H1 (cell line): ENCODE results near the gene TAS1R1. TPM values are rescaled to one million over a fixed set of nuclear protein-coding genes. Genes with fewer than 3 reads are reported as not detected.

Experiments used
- CTCF ChIA-PET: fragments of 300-600 bp; sonication (Branson Sonifier 250); formaldehyde crosslinking; loops from one replicate; lab custom pipeline; 2021; ENCODE audit not compliant: partially characterized antibody; lab: Charles Lee
- POLR2A ChIA-PET: fragments of 300-600 bp; sonication (Branson Sonifier 250); formaldehyde crosslinking; loops from one replicate; lab custom pipeline; 2021; ENCODE audit warnings: inconsistent platforms; ENCODE audit not compliant: partially characterized antibody; lab: Charles Lee
- DNase-seq, 2 experiments: peaks; one replicate each; pipeline versions ENCODE4 v3.0.0 to v3.0.0-alpha.2; 2010 to 2022; ENCODE audit warnings: low spot score in 2 of 2, low read depth in 1 of 2, mixed read lengths in 1 of 2
- FAIRE-seq: peaks from 2 replicates; lab custom pipeline; 2011; peaks lifted over from hg19 to GRCh38; lab: Jason Lieb, UNC
- H2AFZ ChIP-seq: 2 replicates; pipeline ENCODE4 v1.8.1; 2012; ENCODE audit warnings: low read length, inconsistent platforms
- H2AK5ac ChIP-seq: 2 replicates; pipeline ENCODE4 v1.6.1; 2013; ENCODE audit warnings: low read depth, low read length
- H2BK120ac ChIP-seq: replicated peaks from 2 replicates; pipeline ENCODE3; 2013; ENCODE audit warnings: low read depth, low read length, inconsistent platforms
- H2BK12ac ChIP-seq: 2 replicates; pipeline ENCODE4 v1.6.1; 2013; ENCODE audit warnings: low read depth, low read length
- H2BK15ac ChIP-seq: 2 replicates; pipeline ENCODE4 v1.6.1; 2013; ENCODE audit warnings: low read length
- H2BK20ac ChIP-seq: 2 replicates; pipeline ENCODE4 v1.6.1; 2013; ENCODE audit warnings: low read length
- H2BK5ac ChIP-seq: 2 replicates; pipeline ENCODE4 v1.6.1; 2013; ENCODE audit warnings: low read depth, low read length
- H3K14ac ChIP-seq: 2 replicates; pipeline ENCODE4 v1.6.1; 2013; ENCODE audit warnings: inconsistent platforms; ENCODE audit not compliant: insufficient read length
- H3K18ac ChIP-seq: 2 replicates; pipeline ENCODE4 v1.6.1; 2013; ENCODE audit warnings: low read length; ENCODE audit errors: extremely low read depth
- H3K23ac ChIP-seq: 2 replicates; pipeline ENCODE4 v1.6.1; 2013; ENCODE audit warnings: inconsistent platforms; ENCODE audit not compliant: insufficient read length
- H3K23me2 ChIP-seq: 2 replicates; pipeline ENCODE4 v1.6.1; 2013; ENCODE audit warnings: low read depth, low read length
- H3K27ac ChIP-seq: 2 replicates; pipeline ENCODE4 v1.6.1; 2011; ENCODE audit warnings: low read depth, low read length, inconsistent platforms
- H3K27me3 ChIP-seq, 4 experiments: replicated peaks in 1 of 4; 1 replicate in 1 of 4; 2 replicates in 3 of 4; pipeline versions ENCODE4 v1.6.1 to v1.8.1; 2011 to 2013; ENCODE audit warnings: low read length in 3 of 4, mild to moderate bottlenecking in 3 of 4, inconsistent platforms in 2 of 4, mixed read lengths in 2 of 4, moderate library complexity in 1 of 4; ENCODE audit not compliant: control insufficient read depth in 3 of 4, insufficient read depth in 3 of 4; ENCODE audit errors: extremely low read depth in 1 of 4
- H3K36me3 ChIP-seq, 4 experiments: 2 replicates each; pipeline versions ENCODE4 v1.6.1 to v1.8.1; 2011 to 2013; ENCODE audit warnings: mild to moderate bottlenecking in 4 of 4, low read length in 3 of 4, moderate library complexity in 2 of 4, control low read depth in 1 of 4, inconsistent platforms in 1 of 4; ENCODE audit not compliant: insufficient read depth in 4 of 4, control insufficient read depth in 2 of 4
- H3K4ac ChIP-seq: replicated peaks from 2 replicates; pipeline ENCODE3; 2013; ENCODE audit warnings: low read length, low read depth, mixed read lengths, inconsistent platforms; ENCODE audit not compliant: insufficient read length
- H3K4me1 ChIP-seq, 4 experiments: replicated peaks in 1 of 4; 1 replicate in 1 of 4; 2 replicates in 3 of 4; pipeline versions ENCODE4 v1.6.1 to v1.8.1; 2011 to 2013; ENCODE audit warnings: low read length in 3 of 4, inconsistent platforms in 2 of 4, mixed read lengths in 1 of 4; ENCODE audit not compliant: insufficient read depth in 4 of 4, control insufficient read depth in 3 of 4
- H3K4me2 ChIP-seq, 2 experiments: 2 replicates each; pipeline versions ENCODE4 v1.6.1 to v1.8.1; 2011 to 2013; ENCODE audit warnings: low read depth in 2 of 2, low read length in 2 of 2, control low read depth in 1 of 2, inconsistent platforms in 1 of 2, mild to moderate bottlenecking in 1 of 2; ENCODE audit not compliant: insufficient read depth in 1 of 2
- H3K4me3 ChIP-seq, 4 experiments: fragments of 200-600, 300-600 bp in 1 of 4; sonication (generic), shearing (Covaris generic), sonication (Bioruptor Twin) in 1 of 4; 2 replicates each; pipeline versions ENCODE4 v1.5.1 to v1.8.1; 2011 to 2016; ENCODE audit warnings: low read length in 4 of 4, low read depth in 3 of 4, control low read depth in 2 of 4, inconsistent platforms in 2 of 4, mild to moderate bottlenecking in 2 of 4, mixed read lengths in 1 of 4, moderate library complexity in 1 of 4; ENCODE audit not compliant: insufficient read depth in 2 of 4; ENCODE audit errors: extremely low read depth in 1 of 4
- H3K56ac ChIP-seq: replicated peaks from 2 replicates; pipeline ENCODE3; 2013; ENCODE audit warnings: low read depth, mild to moderate bottlenecking, mixed read lengths, low read length, inconsistent platforms; ENCODE audit not compliant: insufficient read length
- H3K79me1 ChIP-seq: 2 replicates; pipeline ENCODE4 v1.6.1; 2013; ENCODE audit warnings: low read depth, low read length, control low read depth
- H3K79me2 ChIP-seq, 2 experiments: 2 replicates each; pipeline versions ENCODE4 v1.6.1 to v1.8.1; 2012 to 2013; ENCODE audit warnings: low read length in 2 of 2, mild to moderate bottlenecking in 2 of 2, inconsistent platforms in 1 of 2; ENCODE audit not compliant: insufficient read depth in 2 of 2, control insufficient read depth in 1 of 2
- H3K9ac ChIP-seq, 4 experiments: replicated peaks in 1 of 4; 1 replicate in 1 of 4; 2 replicates in 3 of 4; pipeline versions ENCODE4 v1.6.1 to v1.8.1; 2011 to 2013; ENCODE audit warnings: low read depth in 3 of 4, low read length in 3 of 4, control low read depth in 2 of 4, mild to moderate bottlenecking in 2 of 4, moderate library complexity in 2 of 4, inconsistent platforms in 1 of 4; ENCODE audit errors: extremely low read depth in 1 of 4
- H3K9me3 ChIP-seq, 2 experiments: 2 replicates each; pipeline versions ENCODE4 v1.6.1 to v1.8.1; 2012 to 2013; ENCODE audit warnings: mild to moderate bottlenecking in 2 of 2, moderate library complexity in 2 of 2, control low read depth in 1 of 2, inconsistent platforms in 1 of 2, low read depth in 1 of 2, low read length in 1 of 2, mixed read lengths in 1 of 2; ENCODE audit not compliant: insufficient read depth in 2 of 2
- H4K20me1 ChIP-seq, 2 experiments: replicated peaks in 1 of 2; 2 replicates each; pipeline versions ENCODE3 to v1.8.1; 2011 to 2013; ENCODE audit warnings: inconsistent platforms in 2 of 2, low read length in 2 of 2, mild to moderate bottlenecking in 1 of 2; ENCODE audit not compliant: insufficient read depth in 2 of 2, control insufficient read depth in 1 of 2
- H4K5ac ChIP-seq: 2 replicates; pipeline ENCODE4 v1.6.1; 2013; ENCODE audit warnings: low read length, low read depth, mixed read lengths, inconsistent platforms; ENCODE audit not compliant: insufficient read length
- H4K8ac ChIP-seq: 2 replicates; pipeline ENCODE4 v1.8.0; 2013; ENCODE audit warnings: mild to moderate bottlenecking, moderate library complexity, low read length, inconsistent platforms; ENCODE audit not compliant: insufficient read depth; ENCODE audit errors: extremely low read depth
- H4K91ac ChIP-seq: replicated peaks from 2 replicates; pipeline ENCODE3; 2013; ENCODE audit warnings: low read length, mixed read lengths, inconsistent platforms; ENCODE audit not compliant: insufficient read length
- CHD1 ChIP-seq: IDR thresholded peaks from 2 replicates; pipeline ENCODE4 v1.6.1; 2012; ENCODE audit warnings: low read depth, low read length, improper control_type of control experiment
- HDAC2 ChIP-seq, 2 experiments: fragments of 300-600 bp in 1 of 2; sonication (generic) in 1 of 2; IDR thresholded peaks; 2 replicates each; pipeline ENCODE4 v1.6.1; 2011 to 2012; ENCODE audit warnings: low read depth in 2 of 2, low read length in 2 of 2, mild to moderate bottlenecking in 2 of 2, moderate library complexity in 2 of 2, borderline replicate concordance in 1 of 2, inconsistent platforms in 1 of 2
- NRF1 ChIP-seq: IDR thresholded peaks from 2 replicates; pipeline ENCODE4 v1.6.1; 2011; ENCODE audit warnings: mild to moderate bottlenecking, low read depth, low read length, improper control_type of control experiment
- RBBP5 ChIP-seq: IDR thresholded peaks from 2 replicates; pipeline ENCODE4 v1.7.1; 2012; ENCODE audit warnings: low read depth, mild to moderate bottlenecking, inconsistent platforms, low read length, moderate library complexity, borderline replicate concordance
- RFX5 ChIP-seq: IDR thresholded peaks from 2 replicates; pipeline ENCODE4 v1.6.1; 2011; ENCODE audit warnings: low read depth, low read length, improper control_type of control experiment, borderline replicate concordance
- RNF2 ChIP-seq: fragments of 200-900, 300-1000 bp; sonication (generic); IDR thresholded peaks from 2 replicates; pipeline ENCODE4 v1.7.1; 2016; ENCODE audit warnings: borderline replicate concordance, low read depth, mild to moderate bottlenecking, antibody characterized with exemption, low read length; ENCODE audit not compliant: poor library complexity, severe bottlenecking; ENCODE audit errors: missing control alignments
- TAF1 ChIP-seq: IDR thresholded peaks from 2 replicates; pipeline ENCODE4 v1.6.1; 2011; ENCODE audit warnings: mild to moderate bottlenecking, low read depth, low read length
- TBP ChIP-seq: IDR thresholded peaks from 2 replicates; pipeline ENCODE4 v1.6.1; 2011; ENCODE audit warnings: low read depth, low read length, improper control_type of control experiment
- YY1 ChIP-seq: IDR thresholded peaks from 2 replicates; pipeline ENCODE4 v1.6.1; 2011; ENCODE audit warnings: low read depth, mild to moderate bottlenecking, low read length
- WGBS, 2 experiments: shearing (Covaris generic) in 1 of 2; methylation state at CpG; one replicate each; pipeline versions ENCODE4 v1.1.6 to v1.1.7; 2013 to 2015; ENCODE audit warnings: low lambda C conversion rate in 2 of 2, mixed read lengths in 2 of 2, inconsistent platforms in 1 of 2, low coverage in 1 of 2, missing lambda C conversion rate in 1 of 2; ENCODE audit not compliant: insufficient replicate concordance in 2 of 2, insufficient coverage in 1 of 2, insufficient read length in 1 of 2; ENCODE audit errors: extremely low coverage in 1 of 2, missing lambda C conversion rate in 1 of 2; 5-methylcytosine and 5-hydroxymethylcytosine counted together
- polyA plus RNA-seq, 7 experiments: library from polyadenylated mRNA; depleted of rRNA in 3 of 7; stranded (reverse) in 5 of 7; unstranded in 2 of 7; fragments of >200 nt in 5 of 7; fragments of 200-250 nt in 2 of 7; gene quantifications; 1 replicate in 5 of 7; 2 replicates in 1 of 7; 4 replicates in 1 of 7; pipeline versions ENCODE4 v1.2.1 to v1.2.3, GENCODE V29; 2011 to 2013; ENCODE audit warnings: missing spikeins in 2 of 7, mixed read lengths in 2 of 7
- total RNA-seq: library from RNA; stranded (reverse); fragmentation: NEBNext Ultra II Directional; extraction: Animal tissue kit (Norgen Biotek cat#: 25700); gene quantifications from 2 replicates; pipeline ENCODE4 v1.2.1, GENCODE V29; 2021
- TF ChIP-seq, protein P1 (sequence below): IDR thresholded peaks from 2 replicates; pipeline ENCODE4 v1.6.1; 2012; ENCODE audit warnings: low read length, inconsistent platforms
- TF ChIP-seq, protein P2 (sequence below): IDR thresholded peaks from 2 replicates; pipeline ENCODE4 v1.6.1; 2012; ENCODE audit warnings: inconsistent platforms

Gene TAS1R1
- total and polyA plus RNA-seq, 2 of the 8 experiments (the other 6 are each of a cell fraction or from before 2014, with no cell fraction given), result 0.26 TPM; not detected in 1

DNA sequence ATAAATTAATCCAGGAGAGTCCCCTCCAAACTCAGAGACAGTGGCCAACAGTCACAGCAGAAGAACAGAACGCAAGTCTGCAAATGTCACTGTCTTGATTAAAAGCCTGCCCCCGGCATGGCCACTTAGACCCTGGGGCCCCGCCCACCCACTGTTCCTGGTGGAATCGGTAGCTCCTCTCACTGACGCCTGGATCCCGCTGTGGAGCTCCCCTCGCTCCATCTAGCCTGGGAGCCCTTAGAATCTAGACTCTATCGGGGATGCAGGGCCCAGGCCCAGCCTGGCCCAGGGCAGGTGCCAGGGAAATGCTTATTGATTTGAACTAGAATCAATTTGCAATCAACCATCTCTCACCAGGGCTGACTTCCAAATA is 42.2 kb upstream of the TAS1R1 start:
- Histone ChIP-seq H3K14ac (no peak overlapping the region), H3K27ac (no peak overlapping the region), H3K27me3 (no peaks in the 10 kb centered on the region), H2AFZ (no peak overlapping the region), H3K4me2 (no peak overlapping the region), H3K23me2 (no peaks in the 10 kb centered on the region), H3K4ac (no peak overlapping the region), H2BK120ac (no peak overlapping the region), H3K4me1 (no peaks in the 10 kb centered on the region; a peak in 3 of 7 replicates), H2AK5ac (no peak overlapping the region), H3K36me3 (no peaks in the 10 kb centered on the region), H3K18ac (no peak overlapping the region), H2BK20ac (no peak overlapping the region), H2BK15ac (no peak overlapping the region), H3K79me2 (no peaks in the 10 kb centered on the region), H3K56ac (no peak overlapping the region), H4K91ac (no peak overlapping the region), H3K4me3 (no peak overlapping the region), H4K8ac (no peak overlapping the region), H3K9ac (no peak overlapping the region), H4K20me1 (no peaks in the 10 kb centered on the region), H3K9me3 (no peaks in the 10 kb centered on the region), H2BK5ac (no peak overlapping the region), H2BK12ac (no peak overlapping the region), H3K23ac (no peak overlapping the region), H3K79me1 (no peaks in the 10 kb centered on the region), H4K5ac (no peak overlapping the region)
- ChIA-PET POLR2A (interaction anchor here (1.0 to 2.3 kb wide), 5 partner anchors 10 to 22 kb away, joined by 3 to 7 read pairs (median 4); no protein-coding TSS in a partner anchor), CTCF (interaction anchor here (1.4 to 4.2 kb wide), 8 partner anchors 9 to 75 kb away, joined by 4 to 19 read pairs (median 5); no protein-coding TSS in a partner anchor)
- no peak for FAIRE-seq
- DNase-seq, result no peak
- 82% methylated on average over 8 of the region's 8 CpGs; no CpG with 5 or more reads in 1 of the 2 experiments for WGBS, 2 experiments
- TF ChIP-seq NRF1 (no peak), YY1 (no peak), RFX5 (no peak), TBP (no peak), RNF2 (no peak), RBBP5 (no peak), HDAC2 (IDR thresholded peaks at IDR 0.05; ENCODE audit: borderline replicate concordance in 1 of 2, low read depth in 2 of 2, low read length in 2 of 2) (no peak), CHD1 (no peak), TAF1 (no peak)
- TF ChIP-seq, protein P1, sequence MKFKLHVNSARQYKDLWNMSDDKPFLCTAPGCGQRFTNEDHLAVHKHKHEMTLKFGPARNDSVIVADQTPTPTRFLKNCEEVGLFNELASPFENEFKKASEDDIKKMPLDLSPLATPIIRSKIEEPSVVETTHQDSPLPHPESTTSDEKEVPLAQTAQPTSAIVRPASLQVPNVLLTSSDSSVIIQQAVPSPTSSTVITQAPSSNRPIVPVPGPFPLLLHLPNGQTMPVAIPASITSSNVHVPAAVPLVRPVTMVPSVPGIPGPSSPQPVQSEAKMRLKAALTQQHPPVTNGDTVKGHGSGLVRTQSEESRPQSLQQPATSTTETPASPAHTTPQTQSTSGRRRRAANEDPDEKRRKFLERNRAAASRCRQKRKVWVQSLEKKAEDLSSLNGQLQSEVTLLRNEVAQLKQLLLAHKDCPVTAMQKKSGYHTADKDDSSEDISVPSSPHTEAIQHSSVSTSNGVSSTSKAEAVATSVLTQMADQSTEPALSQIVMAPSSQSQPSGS, result no peak
- TF ChIP-seq, protein P2, sequence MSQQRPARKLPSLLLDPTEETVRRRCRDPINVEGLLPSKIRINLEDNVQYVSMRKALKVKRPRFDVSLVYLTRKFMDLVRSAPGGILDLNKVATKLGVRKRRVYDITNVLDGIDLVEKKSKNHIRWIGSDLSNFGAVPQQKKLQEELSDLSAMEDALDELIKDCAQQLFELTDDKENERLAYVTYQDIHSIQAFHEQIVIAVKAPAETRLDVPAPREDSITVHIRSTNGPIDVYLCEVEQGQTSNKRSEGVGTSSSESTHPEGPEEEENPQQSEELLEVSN, result no peak
